ENCODE measurements around the gene GTPBP10.

DNA sequence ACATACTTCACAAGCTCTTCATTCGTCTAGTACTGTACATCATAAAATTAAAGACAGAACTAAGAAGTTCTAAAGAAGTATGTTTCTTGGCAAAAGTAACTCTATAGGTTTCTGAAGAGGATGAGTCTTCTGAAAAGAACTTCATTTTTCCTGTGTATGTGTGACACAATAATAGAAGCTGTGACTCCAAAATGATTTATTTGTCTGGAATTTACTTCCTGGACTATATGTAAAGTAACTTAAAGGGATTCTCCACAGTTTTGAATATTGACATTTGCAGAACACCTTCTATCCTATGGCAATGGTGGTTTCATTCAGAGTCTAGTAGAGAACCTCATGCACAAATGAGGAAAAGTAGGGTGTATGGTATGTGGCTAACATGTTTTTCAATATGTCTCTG, 36.9 kb downstream of the GTPBP10 start:
- TF ChIP-seq, protein P1, sequence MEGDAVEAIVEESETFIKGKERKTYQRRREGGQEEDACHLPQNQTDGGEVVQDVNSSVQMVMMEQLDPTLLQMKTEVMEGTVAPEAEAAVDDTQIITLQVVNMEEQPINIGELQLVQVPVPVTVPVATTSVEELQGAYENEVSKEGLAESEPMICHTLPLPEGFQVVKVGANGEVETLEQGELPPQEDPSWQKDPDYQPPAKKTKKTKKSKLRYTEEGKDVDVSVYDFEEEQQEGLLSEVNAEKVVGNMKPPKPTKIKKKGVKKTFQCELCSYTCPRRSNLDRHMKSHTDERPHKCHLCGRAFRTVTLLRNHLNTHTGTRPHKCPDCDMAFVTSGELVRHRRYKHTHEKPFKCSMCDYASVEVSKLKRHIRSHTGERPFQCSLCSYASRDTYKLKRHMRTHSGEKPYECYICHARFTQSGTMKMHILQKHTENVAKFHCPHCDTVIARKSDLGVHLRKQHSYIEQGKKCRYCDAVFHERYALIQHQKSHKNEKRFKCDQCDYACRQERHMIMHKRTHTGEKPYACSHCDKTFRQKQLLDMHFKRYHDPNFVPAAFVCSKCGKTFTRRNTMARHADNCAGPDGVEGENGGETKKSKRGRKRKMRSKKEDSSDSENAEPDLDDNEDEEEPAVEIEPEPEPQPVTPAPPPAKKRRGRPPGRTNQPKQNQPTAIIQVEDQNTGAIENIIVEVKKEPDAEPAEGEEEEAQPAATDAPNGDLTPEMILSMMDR (IDR thresholded peaks at IDR 0.05; ENCODE audit: borderline replicate concordance, extremely low read depth, low read length, poor library complexity, severe bottlenecking) = no peak
- TF ChIP-seq EZH2 (IDR thresholded peaks at IDR 0.05; ENCODE audit: borderline replicate concordance, low read depth, low read length, severe bottlenecking) = no peak
